ENCODE results near the gene BRS3. TPM values are rescaled to one million over a fixed set of nuclear protein-coding genes. Genes with fewer than 3 reads are reported as not detected.
"Not testable (repeated sequence)": the region's sequence is repeated elsewhere in the genome, so short reads cannot be mapped to it uniquely, and the experiment has no call there.

BRS3 gene
- not detected in 2 replicates for total RNA-seq

DNA sequence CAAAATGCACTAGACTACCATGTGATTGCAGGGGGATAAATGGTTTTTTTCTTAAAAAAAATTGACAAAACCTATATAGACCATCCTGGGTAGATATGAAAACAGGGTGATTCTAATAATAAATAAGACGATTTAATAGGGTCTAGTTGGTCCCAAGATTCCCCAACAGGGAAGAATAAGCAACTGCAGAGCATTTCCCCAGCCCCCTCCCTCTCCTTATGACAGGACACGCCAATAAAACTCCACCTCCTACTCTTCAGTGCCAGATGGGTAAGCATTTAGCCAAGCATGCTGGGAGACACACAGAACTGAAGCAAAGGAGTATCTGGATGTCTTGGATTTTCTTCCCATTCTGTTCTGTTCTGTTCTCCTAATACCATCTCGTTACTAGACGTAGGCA, at the start of gene BRS3:
TSS of gene BRS3 (plus strand) at position 301 of the 400 bp plus-strand sequence. CDS start 168 bp downstream, outside the sequence.
- no peak within 1 kb of the TSS for H2AFZ ChIP-seq (ENCODE audit: low read length)
- DNase-seq (ENCODE audit: insufficient read length, low spot score, missing footprints) = no peak
- H3K79me2 ChIP-seq (ENCODE audit: insufficient read depth, low read length) = no peaks in the 10 kb centered on the region
- no peak within 1 kb of the TSS for H3K4me2 ChIP-seq (ENCODE audit: insufficient read depth, low read length)
- no peak within 1 kb of the TSS for H3K27ac ChIP-seq (ENCODE audit: low read depth, low read length)
- no peak within 1 kb of the TSS for H3K4me3 ChIP-seq (ENCODE audit: insufficient read depth, low read length)
- H3K27me3 ChIP-seq (ENCODE audit: insufficient read depth, low read length) = peaks cover 13% of the 10 kb centered on the region
- H3K36me3 ChIP-seq (ENCODE audit: insufficient read depth, low read length) = no peaks in the 10 kb centered on the region
- TF ChIP-seq, protein P1, sequence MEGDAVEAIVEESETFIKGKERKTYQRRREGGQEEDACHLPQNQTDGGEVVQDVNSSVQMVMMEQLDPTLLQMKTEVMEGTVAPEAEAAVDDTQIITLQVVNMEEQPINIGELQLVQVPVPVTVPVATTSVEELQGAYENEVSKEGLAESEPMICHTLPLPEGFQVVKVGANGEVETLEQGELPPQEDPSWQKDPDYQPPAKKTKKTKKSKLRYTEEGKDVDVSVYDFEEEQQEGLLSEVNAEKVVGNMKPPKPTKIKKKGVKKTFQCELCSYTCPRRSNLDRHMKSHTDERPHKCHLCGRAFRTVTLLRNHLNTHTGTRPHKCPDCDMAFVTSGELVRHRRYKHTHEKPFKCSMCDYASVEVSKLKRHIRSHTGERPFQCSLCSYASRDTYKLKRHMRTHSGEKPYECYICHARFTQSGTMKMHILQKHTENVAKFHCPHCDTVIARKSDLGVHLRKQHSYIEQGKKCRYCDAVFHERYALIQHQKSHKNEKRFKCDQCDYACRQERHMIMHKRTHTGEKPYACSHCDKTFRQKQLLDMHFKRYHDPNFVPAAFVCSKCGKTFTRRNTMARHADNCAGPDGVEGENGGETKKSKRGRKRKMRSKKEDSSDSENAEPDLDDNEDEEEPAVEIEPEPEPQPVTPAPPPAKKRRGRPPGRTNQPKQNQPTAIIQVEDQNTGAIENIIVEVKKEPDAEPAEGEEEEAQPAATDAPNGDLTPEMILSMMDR (IDR thresholded peaks at IDR 0.05; ENCODE audit: extremely low read depth, low read depth, low read length) = no peak
- H4K20me1 ChIP-seq (ENCODE audit: insufficient read depth, low read length) = no peaks in the 10 kb centered on the region
- no peaks in the 10 kb centered on the region for H3K9me3 ChIP-seq (ENCODE audit: low read depth, low read length)
- no peaks in the 10 kb centered on the region for H3K4me1 ChIP-seq (ENCODE audit: insufficient read depth, low read length)

DNA sequence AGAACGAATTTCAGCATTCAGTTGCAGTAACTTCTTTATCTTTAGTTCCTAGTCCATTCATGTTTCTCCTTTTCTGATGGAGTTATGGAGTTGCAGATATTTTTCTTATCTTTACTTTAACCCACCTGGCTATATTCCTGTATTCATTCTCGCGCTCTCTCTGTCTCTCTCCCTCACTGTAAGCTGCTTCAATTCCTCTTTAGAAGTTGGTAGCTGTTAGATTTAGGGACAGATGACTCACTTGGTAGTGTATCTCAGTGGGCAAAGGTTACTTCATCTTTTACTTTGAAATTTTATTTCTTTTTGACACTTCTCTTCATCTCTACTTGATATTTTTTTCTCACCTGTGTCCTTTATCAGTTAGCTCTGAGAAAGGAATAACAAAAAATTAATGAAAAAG, 49.6 kb upstream of the BRS3 start:
- Histone ChIP-seq H3K4me2 (ENCODE audit: insufficient read depth, low read length) (no peak overlapping the region), H3K27ac (ENCODE audit: low read depth, low read length) (no peak overlapping the region), H3K9me3 (ENCODE audit: low read depth, low read length) (no peaks in the 10 kb centered on the region), H3K4me1 (ENCODE audit: insufficient read depth, low read length) (no peaks in the 10 kb centered on the region), H3K79me2 (ENCODE audit: insufficient read depth, low read length) (no peaks in the 10 kb centered on the region), H3K36me3 (ENCODE audit: insufficient read depth, low read length) (no peaks in the 10 kb centered on the region), H3K4me3 (ENCODE audit: insufficient read depth, low read length) (no peak overlapping the region), H4K20me1 (ENCODE audit: insufficient read depth, low read length) (no peaks in the 10 kb centered on the region), H3K27me3 (ENCODE audit: insufficient read depth, low read length) (no peaks in the 10 kb centered on the region), H2AFZ (ENCODE audit: low read length) (no peak overlapping the region)
- TF ChIP-seq, protein P1 (IDR thresholded peaks at IDR 0.05; ENCODE audit: extremely low read depth, low read depth, low read length) = no peak
- no peak for DNase-seq (ENCODE audit: insufficient read length, low spot score, missing footprints)

DNA sequence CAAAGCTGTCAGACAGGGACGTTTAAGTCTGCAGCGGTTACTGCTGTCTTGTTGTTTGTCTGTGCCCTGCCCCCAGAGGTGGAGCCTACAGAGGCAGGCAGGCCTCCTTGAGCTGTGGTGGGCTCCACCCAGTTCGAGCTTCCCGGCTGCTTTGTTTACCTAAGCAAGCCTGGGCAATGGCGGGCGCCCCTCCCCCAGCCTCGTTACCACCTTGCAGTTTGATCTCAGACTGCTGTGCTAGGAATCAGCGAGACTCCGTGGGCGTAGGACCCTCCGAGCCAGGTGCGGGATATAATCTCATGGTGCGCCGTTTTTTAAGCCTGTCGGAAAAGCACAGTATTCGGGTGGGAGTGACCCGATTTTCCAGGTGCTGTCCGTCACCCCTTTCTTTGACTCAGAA, 42.1 kb upstream of the BRS3 start:
- H2AFZ ChIP-seq (ENCODE audit: low read length); H3K4me1 ChIP-seq (ENCODE audit: insufficient read depth, low read length); H4K20me1 ChIP-seq (ENCODE audit: insufficient read depth, low read length); H3K36me3 ChIP-seq (ENCODE audit: insufficient read depth, low read length); H3K4me2 ChIP-seq (ENCODE audit: insufficient read depth, low read length); H3K27me3 ChIP-seq (ENCODE audit: insufficient read depth, low read length); H3K79me2 ChIP-seq (ENCODE audit: insufficient read depth, low read length); H3K27ac ChIP-seq (ENCODE audit: low read depth, low read length); DNase-seq (ENCODE audit: insufficient read length, low spot score, missing footprints); H3K9me3 ChIP-seq (ENCODE audit: low read depth, low read length); H3K4me3 ChIP-seq (ENCODE audit: insufficient read depth, low read length): not testable (repeated sequence)

DNA sequence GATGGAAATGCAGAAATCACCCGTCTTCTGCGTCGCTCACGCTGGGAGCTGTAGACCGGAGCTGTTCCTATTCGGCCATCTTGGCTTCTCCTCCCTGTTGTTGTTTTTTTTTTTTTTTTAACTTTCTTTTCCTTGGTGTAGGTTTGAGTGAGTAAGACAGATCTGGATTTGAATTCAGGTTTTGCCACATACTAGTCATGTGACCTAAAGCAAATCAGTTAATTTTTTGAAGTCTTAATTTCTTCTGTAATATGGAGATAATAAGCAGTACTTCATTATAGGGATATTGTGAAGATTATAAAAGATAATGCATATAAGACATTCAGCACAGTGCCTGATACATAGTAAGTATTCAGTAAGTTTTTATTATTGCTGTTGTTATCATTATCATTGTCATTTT, 41.5 kb upstream of the BRS3 start:
- Histone ChIP-seq H3K4me3 (ENCODE audit: insufficient read depth, low read length) (no peak overlapping the region), H3K4me1 (ENCODE audit: insufficient read depth, low read length) (no peaks in the 10 kb centered on the region), H3K36me3 (ENCODE audit: insufficient read depth, low read length) (no peaks in the 10 kb centered on the region), H4K20me1 (ENCODE audit: insufficient read depth, low read length) (no peaks in the 10 kb centered on the region), H3K9me3 (ENCODE audit: low read depth, low read length) (no peaks in the 10 kb centered on the region), H3K79me2 (ENCODE audit: insufficient read depth, low read length) (no peaks in the 10 kb centered on the region), H2AFZ (ENCODE audit: low read length) (no peak overlapping the region), H3K27me3 (ENCODE audit: insufficient read depth, low read length) (no peaks in the 10 kb centered on the region), H3K27ac (ENCODE audit: low read depth, low read length) (no peak overlapping the region), H3K4me2 (ENCODE audit: insufficient read depth, low read length) (no peak overlapping the region)
- DNase-seq (ENCODE audit: insufficient read length, low spot score, missing footprints) = no peak
- TF ChIP-seq, protein P1 (IDR thresholded peaks at IDR 0.05; ENCODE audit: extremely low read depth, low read depth, low read length) = no peak
